HUES48 (cell line): ENCODE data around the gene CCNK.

ENCODE experiments used
- H3K27ac ChIP-seq: one replicate; pipeline ENCODE4 v1.7.0; 2013; ENCODE audit warnings: low read depth, low read length, inconsistent platforms
- H3K27me3 ChIP-seq: 2 replicates; pipeline ENCODE4 v1.6.1; 2013; ENCODE audit warnings: mild to moderate bottlenecking, low read length; ENCODE audit not compliant: control insufficient read depth, insufficient read depth
- H3K36me3 ChIP-seq: 2 replicates; pipeline ENCODE4 v1.6.1; 2013; ENCODE audit warnings: low read length; ENCODE audit not compliant: control insufficient read depth, insufficient read depth
- H3K4me1 ChIP-seq: 2 replicates; pipeline ENCODE4 v1.6.1; 2013; ENCODE audit warnings: mild to moderate bottlenecking, low read length; ENCODE audit not compliant: control insufficient read depth, insufficient read depth
- H3K4me3 ChIP-seq: 2 replicates; pipeline ENCODE4 v1.5.1; 2013; ENCODE audit warnings: mild to moderate bottlenecking, low read depth, low read length
- H3K9ac ChIP-seq: 2 replicates; pipeline ENCODE4 v1.6.1; 2013; ENCODE audit warnings: mild to moderate bottlenecking, low read depth, low read length, moderate library complexity
- H3K9me3 ChIP-seq: 2 replicates; pipeline ENCODE4 v1.6.1; 2013; ENCODE audit warnings: low read length; ENCODE audit not compliant: control insufficient read depth, insufficient read depth

Gene CCNK

GRCh38 chr14:99538733-99539132 lies 57.5 kb downstream of the CCNK start:
- Histone ChIP-seq H3K4me3 (no peak overlapping the region), H3K27me3 (no peaks in the 10 kb centered on the region), H3K9me3 (no peaks in the 10 kb centered on the region), H3K4me1 (peaks cover 27% of the 10 kb centered on the region), H3K27ac (no peak overlapping the region), H3K36me3 (no peaks in the 10 kb centered on the region), H3K9ac (no peak overlapping the region)

GRCh38 chr14:99539491-99539890 lies 58.3 kb downstream of the CCNK start:
- Histone ChIP-seq H3K27me3 (no peaks in the 10 kb centered on the region), H3K4me3 (no peak overlapping the region), H3K9ac (no peak overlapping the region), H3K9me3 (no peaks in the 10 kb centered on the region), H3K27ac (no peak overlapping the region), H3K36me3 (no peaks in the 10 kb centered on the region), H3K4me1 (peaks cover 27% of the 10 kb centered on the region)

GRCh38 chr14:99540196-99541032 lies 59.2 kb downstream of the CCNK start:
- Histone ChIP-seq H3K4me1 (peaks cover 33% of the 10 kb centered on the region), H3K36me3 (no peaks in the 10 kb centered on the region), H3K9ac (no peak overlapping the region), H3K4me3 (no peak overlapping the region), H3K27me3 (no peaks in the 10 kb centered on the region), H3K27ac (no peak overlapping the region), H3K9me3 (no peaks in the 10 kb centered on the region)

GRCh38 chr14:99541211-99541610 lies 60.0 kb downstream of the CCNK start:
- Histone ChIP-seq H3K4me1 (peaks cover 41% of the 10 kb centered on the region), H3K27ac (no peak overlapping the region), H3K9me3 (no peaks in the 10 kb centered on the region), H3K36me3 (no peaks in the 10 kb centered on the region), H3K4me3 (no peak overlapping the region), H3K27me3 (no peaks in the 10 kb centered on the region), H3K9ac (no peak overlapping the region)

GRCh38 chr14:99541677-99542470 lies 60.7 kb downstream of the CCNK start:
- Histone ChIP-seq H3K36me3 (no peaks in the 10 kb centered on the region), H3K9ac (no peak overlapping the region), H3K27me3 (no peaks in the 10 kb centered on the region), H3K27ac (no peak overlapping the region), H3K4me3 (no peak overlapping the region), H3K4me1 (peaks cover 48% of the 10 kb centered on the region), H3K9me3 (no peaks in the 10 kb centered on the region)

GRCh38 chr14:99542566-99542965 lies 61.4 kb downstream of the CCNK start:
- Histone ChIP-seq H3K9ac (no peak overlapping the region), H3K9me3 (no peaks in the 10 kb centered on the region), H3K4me1 (peaks cover 42% of the 10 kb centered on the region), H3K4me3 (no peak overlapping the region), H3K36me3 (no peaks in the 10 kb centered on the region), H3K27me3 (no peaks in the 10 kb centered on the region), H3K27ac (no peak overlapping the region)

- no peak overlapping the region for H3K27ac ChIP-seq
- H3K9me3 ChIP-seq = no peaks in the 10 kb centered on the region
- no peaks in the 10 kb centered on the region for H3K27me3 ChIP-seq
- H3K36me3 ChIP-seq = no peaks in the 10 kb centered on the region
- H3K4me1 ChIP-seq = peaks cover 34% of the 10 kb centered on the region
- no peak overlapping the region for H3K4me3 ChIP-seq
- H3K9ac ChIP-seq = no peak overlapping the region
Observed at GRCh38 chr14:99543370-99543769, 62.2 kb downstream of the CCNK start.

GRCh38 chr14:99543985-99544384 lies 62.8 kb downstream of the CCNK start:
- H3K27me3 ChIP-seq = no peaks in the 10 kb centered on the region
- H3K4me3 ChIP-seq = no peak overlapping the region
- no peaks in the 10 kb centered on the region for H3K9me3 ChIP-seq
- peaks cover 29% of the 10 kb centered on the region for H3K4me1 ChIP-seq
- H3K9ac ChIP-seq = no peak overlapping the region
- no peak overlapping the region for H3K27ac ChIP-seq
- H3K36me3 ChIP-seq = no peaks in the 10 kb centered on the region

GRCh38 chr14:99544991-99545390 lies 63.8 kb downstream of the CCNK start:
- peaks cover 29% of the 10 kb centered on the region for H3K4me1 ChIP-seq
- no peaks in the 10 kb centered on the region for H3K36me3 ChIP-seq
- H3K27me3 ChIP-seq = no peaks in the 10 kb centered on the region
- H3K4me3 ChIP-seq = no peak overlapping the region
- H3K27ac ChIP-seq = no peak overlapping the region
- H3K9me3 ChIP-seq = no peaks in the 10 kb centered on the region
- no peak overlapping the region for H3K9ac ChIP-seq

- no peak overlapping the region for H3K27ac ChIP-seq
- peaks cover 24% of the 10 kb centered on the region for H3K4me1 ChIP-seq
Observed at GRCh38 chr14:99545586-99545985, 64.4 kb downstream of the CCNK start.

GRCh38 chr14:99546234-99546879 lies 65.1 kb downstream of the CCNK start:
- peaks cover 26% of the 10 kb centered on the region for H3K4me1 ChIP-seq
- H3K27me3 ChIP-seq = no peaks in the 10 kb centered on the region
- no peak overlapping the region for H3K9ac ChIP-seq
- no peak overlapping the region for H3K4me3 ChIP-seq
- H3K36me3 ChIP-seq = no peaks in the 10 kb centered on the region
- no peaks in the 10 kb centered on the region for H3K9me3 ChIP-seq
- peak overlapping the region; percentile 56 for H3K27ac ChIP-seq

More at GRCh38 chr14:99545586-99545985, 64.4 kb downstream of the CCNK start:
- Histone ChIP-seq H3K27me3 (no peaks in the 10 kb centered on the region), H3K36me3 (no peaks in the 10 kb centered on the region), H3K9ac (no peak overlapping the region), H3K4me3 (no peak overlapping the region), H3K9me3 (no peaks in the 10 kb centered on the region)
